Left ventricle myocardium inferior (tissue), 1 donor: Measurements from ENCODE around the gene SEL1L. TPM values are rescaled to one million over a fixed set of nuclear protein-coding genes. Genes with fewer than 3 reads are reported as not detected.
"Not testable (repeated sequence)": the region's sequence is repeated elsewhere in the genome, so short reads cannot be mapped to it uniquely, and the experiment has no call there.

Experiments
- DNase-seq: peaks from one replicate; pipeline ENCODE4 v3.0.0-alpha.2; 2020
- H3K27ac ChIP-seq: fragments of 200-600 bp; replicated peaks from 2 replicates; pipeline ENCODE4 v1.8.0; 2021
- H3K27me3 ChIP-seq: fragments of 200-600 bp; 2 replicates; pipeline ENCODE4 v1.8.0; 2021; ENCODE audit warnings: low read depth
- H3K36me3 ChIP-seq: fragments of 200-600 bp; 2 replicates; pipeline ENCODE4 v1.8.0; 2021
- H3K4me1 ChIP-seq: fragments of 200-600 bp; 2 replicates; pipeline ENCODE4 v1.8.0; 2021
- H3K4me3 ChIP-seq: fragments of 200-600 bp; 2 replicates; pipeline ENCODE4 v1.8.0; 2021; ENCODE audit warnings: mild to moderate bottlenecking, moderate library complexity
- H3K9me3 ChIP-seq: fragments of 200-600 bp; replicated peaks from 2 replicates; pipeline ENCODE4 v1.8.0; 2021
- intact Hi-C: fragments of 100-400 bp; cut with micrococcal nuclease; formaldehyde crosslinking; loops from one replicate; pipeline ENCODE4 v1.11.0; 2022
- total RNA-seq: library from RNA; stranded (reverse); fragmentation: NEBNext Ultra II Directional; extraction: Animal tissue kit (Norgen Biotek cat#: 25700); gene quantifications from one replicate; pipeline ENCODE4 v1.2.1, GENCODE V29; 2021
- TF ChIP-seq, protein P1 (sequence below): fragments of 200-600 bp; IDR thresholded peaks from 2 replicates; pipeline ENCODE4 v1.8.0; 2021; ENCODE audit warnings: antibody characterized with exemption, mild to moderate bottlenecking, borderline replicate concordance
- donor health status: DM: no; HTN: yes; CAD: no; lungs with severe emphysema.

The SEL1L gene
- total RNA-seq, 1 donor from 2014 or later = 54.4 TPM

- intact Hi-C loops = no loop called here
- Histone ChIP-seq H3K9me3 (no peaks in the 10 kb centered on the region), H3K36me3 (peaks cover 51% of the 10 kb centered on the region), H3K4me3 (no peak overlapping the region), H3K4me1 (peaks cover 10% of the 10 kb centered on the region), H3K27me3 (no peaks in the 10 kb centered on the region), H3K27ac (no peak overlapping the region)
- TF ChIP-seq, protein P1, sequence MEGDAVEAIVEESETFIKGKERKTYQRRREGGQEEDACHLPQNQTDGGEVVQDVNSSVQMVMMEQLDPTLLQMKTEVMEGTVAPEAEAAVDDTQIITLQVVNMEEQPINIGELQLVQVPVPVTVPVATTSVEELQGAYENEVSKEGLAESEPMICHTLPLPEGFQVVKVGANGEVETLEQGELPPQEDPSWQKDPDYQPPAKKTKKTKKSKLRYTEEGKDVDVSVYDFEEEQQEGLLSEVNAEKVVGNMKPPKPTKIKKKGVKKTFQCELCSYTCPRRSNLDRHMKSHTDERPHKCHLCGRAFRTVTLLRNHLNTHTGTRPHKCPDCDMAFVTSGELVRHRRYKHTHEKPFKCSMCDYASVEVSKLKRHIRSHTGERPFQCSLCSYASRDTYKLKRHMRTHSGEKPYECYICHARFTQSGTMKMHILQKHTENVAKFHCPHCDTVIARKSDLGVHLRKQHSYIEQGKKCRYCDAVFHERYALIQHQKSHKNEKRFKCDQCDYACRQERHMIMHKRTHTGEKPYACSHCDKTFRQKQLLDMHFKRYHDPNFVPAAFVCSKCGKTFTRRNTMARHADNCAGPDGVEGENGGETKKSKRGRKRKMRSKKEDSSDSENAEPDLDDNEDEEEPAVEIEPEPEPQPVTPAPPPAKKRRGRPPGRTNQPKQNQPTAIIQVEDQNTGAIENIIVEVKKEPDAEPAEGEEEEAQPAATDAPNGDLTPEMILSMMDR = no peak
- no peak for DNase-seq
These were observed 60.1 kb downstream of the SEL1L start for GRCh38 chr14:81473456-81474147.

DNA sequence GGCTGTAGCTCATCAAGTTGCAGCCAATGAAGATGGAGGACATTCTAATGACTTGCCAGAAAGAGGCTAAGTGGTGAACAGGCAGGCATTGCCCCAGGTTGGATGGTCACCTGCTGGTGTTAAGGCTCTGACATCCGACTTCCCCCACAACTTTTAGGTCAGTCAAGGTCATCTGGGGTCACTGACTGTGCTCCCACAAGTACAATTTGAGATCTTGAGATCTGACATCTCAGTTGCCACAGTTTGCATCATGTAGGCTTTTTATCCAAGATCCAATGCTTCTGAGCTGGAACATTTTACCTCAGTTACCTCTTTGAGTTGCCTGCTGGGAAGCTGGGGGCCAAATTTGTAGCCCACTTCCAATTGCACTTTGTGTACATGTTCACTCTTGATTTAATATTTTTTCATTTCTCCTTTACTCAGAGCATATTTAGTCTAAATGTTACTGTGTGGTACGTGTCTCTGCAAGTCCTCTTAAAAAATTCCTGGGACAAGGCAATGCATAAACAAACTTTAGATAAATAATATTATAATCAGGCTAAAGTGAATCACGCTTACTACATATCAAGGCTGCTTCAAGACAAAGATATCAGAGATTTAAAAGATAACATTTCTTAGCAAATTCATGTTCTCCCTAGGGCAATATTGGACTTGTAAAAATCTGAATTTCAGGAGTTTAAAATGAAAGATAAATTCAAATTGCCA is 61.4 kb downstream of the SEL1L start:
- no peak for DNase-seq
- intact Hi-C loops = no loop called here
- no peaks in the 10 kb centered on the region for H3K27me3 ChIP-seq
- H3K4me3 ChIP-seq = no peak overlapping the region
- no peak overlapping the region for H3K27ac ChIP-seq
- H3K36me3 ChIP-seq = peaks cover 37% of the 10 kb centered on the region
- peaks cover 5% of the 10 kb centered on the region for H3K4me1 ChIP-seq
- TF ChIP-seq, protein P1 = no peak
- no peaks in the 10 kb centered on the region for H3K9me3 ChIP-seq

- DNase-seq = no peak
- H3K9me3 ChIP-seq = no peaks in the 10 kb centered on the region
- intact Hi-C loops = no loop called here
- H3K4me3 ChIP-seq = no peak overlapping the region
- peaks cover 5% of the 10 kb centered on the region for H3K4me1 ChIP-seq
- peaks cover 26% of the 10 kb centered on the region for H3K36me3 ChIP-seq
- H3K27me3 ChIP-seq = no peaks in the 10 kb centered on the region
- TF ChIP-seq, protein P1 = no peak
- no peak overlapping the region for H3K27ac ChIP-seq
These were observed 62.6 kb downstream of the SEL1L start for GRCh38 chr14:81471062-81471461.

DNA sequence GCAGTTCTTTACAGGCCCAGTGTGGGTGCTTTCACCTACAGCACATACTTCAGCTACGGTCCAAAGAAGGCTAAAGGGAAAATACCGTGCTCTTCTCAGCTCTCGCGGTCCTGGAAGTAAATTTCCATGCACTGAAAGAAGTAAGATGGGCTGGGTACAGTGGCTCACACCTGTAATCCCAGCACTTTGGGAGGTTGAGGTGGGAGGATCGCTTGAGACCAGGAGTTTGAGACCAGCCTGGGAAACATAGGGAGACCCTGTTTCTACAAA is 63.2 kb downstream of the SEL1L start:
- H3K27me3 ChIP-seq, H3K4me3 ChIP-seq, intact Hi-C loops, DNase-seq, H3K9me3 ChIP-seq, H3K27ac ChIP-seq, H3K4me1 ChIP-seq: not testable (repeated sequence)
- peaks cover 21% of the 10 kb centered on the region for H3K36me3 ChIP-seq

GRCh38 chr14:81466854-81467253 is 66.8 kb downstream of the SEL1L start:
- Histone ChIP-seq H3K27ac (no peak overlapping the region), H3K27me3 (no peaks in the 10 kb centered on the region), H3K36me3 (peaks cover under 1% of the 10 kb centered on the region), H3K9me3 (no peaks in the 10 kb centered on the region), H3K4me3 (no peak overlapping the region), H3K4me1 (peaks cover 9% of the 10 kb centered on the region)
- DNase-seq = no peak
- TF ChIP-seq, protein P1 = no peak
- intact Hi-C loops = no loop called here

GRCh38 chr14:81465507-81466228 is 68.0 kb downstream of the SEL1L start:
- H3K36me3 ChIP-seq = no peaks in the 10 kb centered on the region
- no peak overlapping the region for H3K4me3 ChIP-seq
- peaks cover 9% of the 10 kb centered on the region for H3K4me1 ChIP-seq
- DNase-seq = no peak
- TF ChIP-seq, protein P1 = no peak
- intact Hi-C loops = no loop called here
- H3K27me3 ChIP-seq = no peaks in the 10 kb centered on the region
- no peak overlapping the region for H3K27ac ChIP-seq
- H3K9me3 ChIP-seq = no peaks in the 10 kb centered on the region

- intact Hi-C loops, H3K9me3 ChIP-seq, DNase-seq, H3K4me1 ChIP-seq, H3K27me3 ChIP-seq, H3K36me3 ChIP-seq: not testable (repeated sequence)
- peak overlapping the region; percentile 64 for H3K4me3 ChIP-seq
- H3K27ac ChIP-seq = peak overlapping the region; percentile 45
These were observed 68.7 kb downstream of the SEL1L start for GRCh38 chr14:81465003-81465392.
